Measurements from ENCODE around the gene SLC24A1. TPM values are rescaled to one million over a fixed set of nuclear protein-coding genes. Genes with fewer than 3 reads are reported as not detected.

Gene SLC24A1
- total RNA-seq, 1 experiment from 2014 or later, result 4.9 TPM

- H3K4me3 ChIP-seq (ENCODE audit: low read depth, low read length, poor library complexity, severe bottlenecking), result no peak overlapping the region
- no peaks in the 10 kb centered on the region for H3K4me1 ChIP-seq (ENCODE audit: insufficient read depth, low read length, poor library complexity, severe bottlenecking)
- H3K9me3 ChIP-seq (ENCODE audit: low read depth, low read length, poor library complexity, severe bottlenecking), result no peaks in the 10 kb centered on the region
- DNase-seq (ENCODE audit: low spot score), result no peak
- POLR2A ChIA-PET (ENCODE audit: low non-redundant PET), result no interaction called here
- no peak for TF ChIP-seq EZH2 (IDR thresholded peaks at IDR 0.05; ENCODE audit: borderline replicate concordance, low read depth, low read length, poor library complexity, severe bottlenecking)
- no peak for TF ChIP-seq CTCF (conservative IDR thresholded peaks at IDR 0.05; ENCODE audit: low read depth, low read length)
- intact Hi-C loops (cut with micrococcal nuclease; ENCODE audit: unreplicated experiment), result loop anchor here (10.0 kb wide), 1 partner anchor 191 kb away; no protein-coding TSS in a partner anchor
- BruUV-seq (replicated peaks), result no TSS peak
- no peaks in the 10 kb centered on the region for H3K27me3 ChIP-seq (replicated peaks; ENCODE audit: insufficient read depth, low read depth, low read length, poor library complexity)
- no peaks in the 10 kb centered on the region for H3K36me3 ChIP-seq (ENCODE audit: insufficient read depth, low read length, poor library complexity, severe bottlenecking)
- H3K27ac ChIP-seq (ENCODE audit: low read depth, low read length, poor library complexity, severe bottlenecking), result no peak overlapping the region
- CTCF ChIA-PET, result no interaction called here
Observed at GRCh38 chr15:65644282-65644681, 22.5 kb downstream of the SLC24A1 start.

GRCh38 chr15:65645392-65645791 is 23.7 kb downstream of the SLC24A1 start:
- H3K9me3 ChIP-seq (ENCODE audit: low read depth, low read length, poor library complexity, severe bottlenecking), result no peaks in the 10 kb centered on the region
- no peaks in the 10 kb centered on the region for H3K36me3 ChIP-seq (ENCODE audit: insufficient read depth, low read length, poor library complexity, severe bottlenecking)
- TF ChIP-seq EZH2 (IDR thresholded peaks at IDR 0.05; ENCODE audit: borderline replicate concordance, low read depth, low read length, poor library complexity, severe bottlenecking), result no peak
- TF ChIP-seq CTCF (conservative IDR thresholded peaks at IDR 0.05; ENCODE audit: low read depth, low read length), result no peak
- intact Hi-C loops (cut with micrococcal nuclease; ENCODE audit: unreplicated experiment), result loop anchor here (10.0 kb wide), 1 partner anchor 189 kb away; no protein-coding TSS in a partner anchor
- H3K27me3 ChIP-seq (replicated peaks; ENCODE audit: insufficient read depth, low read depth, low read length, poor library complexity), result no peaks in the 10 kb centered on the region
- no peak overlapping the region for H3K4me3 ChIP-seq (ENCODE audit: low read depth, low read length, poor library complexity, severe bottlenecking)
- POLR2A ChIA-PET (ENCODE audit: low non-redundant PET), result interaction anchor here (0.6 kb wide), 1 partner anchor 510 kb away, joined by 4 read pairs; no protein-coding TSS in a partner anchor
- BruUV-seq (replicated peaks), result no TSS peak
- no peaks in the 10 kb centered on the region for H3K4me1 ChIP-seq (ENCODE audit: insufficient read depth, low read length, poor library complexity, severe bottlenecking)
- no peak for DNase-seq (ENCODE audit: low spot score)
- CTCF ChIA-PET, result no interaction called here
- no peak overlapping the region for H3K27ac ChIP-seq (ENCODE audit: low read depth, low read length, poor library complexity, severe bottlenecking)

GRCh38 chr15:65646486-65646885 is 24.7 kb downstream of the SLC24A1 start:
- ChIA-PET POLR2A (ENCODE audit: low non-redundant PET) (no interaction called here), CTCF (interaction anchor here (0.6 kb wide), 1 partner anchor 245 kb away, joined by 13 read pairs; no protein-coding TSS in a partner anchor)
- no peaks in the 10 kb centered on the region for H3K27me3 ChIP-seq (replicated peaks; ENCODE audit: insufficient read depth, low read depth, low read length, poor library complexity)
- BruUV-seq (replicated peaks), result no TSS peak
- H3K36me3 ChIP-seq (ENCODE audit: insufficient read depth, low read length, poor library complexity, severe bottlenecking), result no peaks in the 10 kb centered on the region
- H3K4me3 ChIP-seq (ENCODE audit: low read depth, low read length, poor library complexity, severe bottlenecking), result no peak overlapping the region
- no peak for TF ChIP-seq CTCF (conservative IDR thresholded peaks at IDR 0.05; ENCODE audit: low read depth, low read length)
- no peak for TF ChIP-seq EZH2 (IDR thresholded peaks at IDR 0.05; ENCODE audit: borderline replicate concordance, low read depth, low read length, poor library complexity, severe bottlenecking)
- no peaks in the 10 kb centered on the region for H3K4me1 ChIP-seq (ENCODE audit: insufficient read depth, low read length, poor library complexity, severe bottlenecking)
- no peak for DNase-seq (ENCODE audit: low spot score)
- H3K9me3 ChIP-seq (ENCODE audit: low read depth, low read length, poor library complexity, severe bottlenecking), result no peaks in the 10 kb centered on the region
- H3K27ac ChIP-seq (ENCODE audit: low read depth, low read length, poor library complexity, severe bottlenecking), result no peak overlapping the region
- intact Hi-C loops (cut with micrococcal nuclease; ENCODE audit: unreplicated experiment), result loop anchor here (10.0 kb wide), 1 partner anchor 188 kb away; no protein-coding TSS in a partner anchor

Data from A673 (cell line).